ENCODE results near the gene CLPTM1.

The CLPTM1 gene

DNA sequence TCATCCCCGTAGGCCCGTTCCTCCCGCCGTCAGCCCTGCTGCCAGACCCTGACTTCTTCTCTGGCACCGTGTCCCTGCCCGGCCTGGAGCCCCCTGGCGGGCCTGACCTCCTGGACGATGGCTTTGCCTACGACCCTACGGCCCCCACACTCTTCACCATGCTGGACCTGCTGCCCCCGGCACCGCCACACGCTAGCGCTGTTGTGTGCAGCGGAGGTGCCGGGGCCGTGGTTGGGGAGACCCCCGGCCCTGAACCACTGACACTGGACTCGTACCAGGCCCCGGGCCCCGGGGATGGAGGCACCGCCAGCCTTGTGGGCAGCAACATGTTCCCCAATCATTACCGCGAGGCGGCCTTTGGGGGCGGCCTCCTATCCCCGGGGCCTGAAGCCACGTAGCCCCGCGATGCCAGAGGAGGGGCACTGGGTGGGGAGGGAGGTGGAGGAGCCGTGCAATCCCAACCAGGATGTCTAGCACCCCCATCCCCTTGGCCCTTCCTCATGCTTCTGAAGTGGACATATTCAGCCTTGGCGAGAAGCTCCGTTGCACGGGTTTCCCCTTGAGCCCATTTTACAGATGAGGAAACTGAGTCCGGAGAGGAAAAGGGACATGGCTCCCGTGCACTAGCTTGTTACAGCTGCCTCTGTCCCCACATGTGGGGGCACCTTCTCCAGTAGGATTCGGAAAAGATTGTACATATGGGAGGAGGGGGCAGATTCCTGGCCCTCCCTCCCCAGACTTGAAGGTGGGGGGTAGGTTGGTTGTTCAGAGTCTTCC lies 82.4 kb downstream of the CLPTM1 start:
- Histone ChIP-seq H3K9ac (ENCODE audit: low read depth, low read length) (no peak overlapping the region), H3K4me1 (ENCODE audit: insufficient read depth, low read length) (peaks cover 36% of the 10 kb centered on the region), H3K79me2 (ENCODE audit: insufficient read depth, low read length) (peaks cover 37% of the 10 kb centered on the region), H3K4me2 (ENCODE audit: insufficient read depth, low read length) (no peak overlapping the region), H3K4me3 (ENCODE audit: low read depth in 1 of 2, low read length in 2 of 2) (no peak overlapping the region), H4K20me1 (ENCODE audit: insufficient read depth, low read length) (peaks cover 30% of the 10 kb centered on the region), H3K27ac (ENCODE audit: low read length) (no peak overlapping the region), H3K27me3 (ENCODE audit: insufficient read depth, low read length, poor library complexity) (no peaks in the 10 kb centered on the region), H3K9me3 (ENCODE audit: insufficient read depth, low read length, severe bottlenecking) (no peaks in the 10 kb centered on the region), H2AFZ (ENCODE audit: low read depth, low read length) (no peak overlapping the region), H3K36me3 (ENCODE audit: insufficient read depth, low read length) (peaks cover 31% of the 10 kb centered on the region)
- ATAC-seq (ENCODE audit: insufficient read depth, low read depth) (no peak), DNase-seq (no peak)
- TF ChIP-seq, protein P1, sequence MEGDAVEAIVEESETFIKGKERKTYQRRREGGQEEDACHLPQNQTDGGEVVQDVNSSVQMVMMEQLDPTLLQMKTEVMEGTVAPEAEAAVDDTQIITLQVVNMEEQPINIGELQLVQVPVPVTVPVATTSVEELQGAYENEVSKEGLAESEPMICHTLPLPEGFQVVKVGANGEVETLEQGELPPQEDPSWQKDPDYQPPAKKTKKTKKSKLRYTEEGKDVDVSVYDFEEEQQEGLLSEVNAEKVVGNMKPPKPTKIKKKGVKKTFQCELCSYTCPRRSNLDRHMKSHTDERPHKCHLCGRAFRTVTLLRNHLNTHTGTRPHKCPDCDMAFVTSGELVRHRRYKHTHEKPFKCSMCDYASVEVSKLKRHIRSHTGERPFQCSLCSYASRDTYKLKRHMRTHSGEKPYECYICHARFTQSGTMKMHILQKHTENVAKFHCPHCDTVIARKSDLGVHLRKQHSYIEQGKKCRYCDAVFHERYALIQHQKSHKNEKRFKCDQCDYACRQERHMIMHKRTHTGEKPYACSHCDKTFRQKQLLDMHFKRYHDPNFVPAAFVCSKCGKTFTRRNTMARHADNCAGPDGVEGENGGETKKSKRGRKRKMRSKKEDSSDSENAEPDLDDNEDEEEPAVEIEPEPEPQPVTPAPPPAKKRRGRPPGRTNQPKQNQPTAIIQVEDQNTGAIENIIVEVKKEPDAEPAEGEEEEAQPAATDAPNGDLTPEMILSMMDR (IDR thresholded peaks at IDR 0.05; ENCODE audit: borderline replicate concordance, extremely low read depth, low read length, poor library complexity, severe bottlenecking), result no peak
- no peak for TF ChIP-seq EZH2 (IDR thresholded peaks at IDR 0.05; ENCODE audit: borderline replicate concordance, low read depth, low read length, severe bottlenecking)

DNA sequence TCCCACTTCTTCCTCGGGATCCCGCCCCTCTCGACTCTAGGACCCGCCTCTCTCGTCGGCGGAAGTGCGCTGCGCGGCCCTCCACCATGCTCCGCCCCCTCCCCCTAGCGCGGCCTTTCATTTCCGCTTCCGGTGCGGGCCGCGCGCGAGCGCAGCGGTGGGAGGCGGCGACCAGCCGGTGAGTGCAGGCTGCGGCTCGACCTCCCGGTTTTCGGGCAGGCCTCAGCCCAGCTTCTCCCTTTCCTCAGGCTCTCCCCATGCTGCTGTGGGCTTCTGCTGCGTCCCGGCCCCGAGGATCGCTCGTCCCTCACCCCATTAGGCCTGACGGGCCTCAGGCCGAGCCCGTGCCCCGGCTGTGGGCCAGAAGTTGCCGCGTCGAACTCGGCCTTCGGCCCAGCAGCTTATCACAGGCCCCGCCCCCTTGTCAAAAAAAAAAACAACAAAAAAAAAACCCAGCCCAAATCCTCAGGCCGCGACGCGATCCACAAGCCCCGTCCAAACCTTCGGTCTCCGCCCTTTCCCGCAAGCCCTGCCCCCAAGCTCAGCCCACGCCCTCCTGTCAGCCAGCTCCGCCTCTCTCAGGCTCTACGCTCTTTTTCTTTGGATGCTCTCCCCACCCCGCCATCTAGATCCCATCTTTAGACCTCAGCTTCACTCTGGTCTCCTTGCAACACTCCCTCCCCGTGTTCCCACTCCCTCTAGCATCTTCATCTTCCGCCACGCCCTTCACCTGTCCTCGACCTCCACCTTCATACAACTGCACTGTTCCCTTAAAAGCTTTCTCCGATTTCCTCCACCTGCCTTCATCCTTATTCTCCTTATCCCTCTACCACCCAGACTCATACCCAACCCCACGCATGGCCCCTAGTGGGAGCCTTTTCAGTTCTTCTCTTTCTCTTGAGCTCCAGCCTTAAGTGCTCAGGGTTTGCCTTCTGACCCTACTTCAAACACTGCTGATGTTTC lies 84.0 kb downstream of the CLPTM1 start, which contains the start of gene CLASRP:
Gene CLASRP (plus strand): TSS at position 115 of the 963 bp plus-strand sequence. CDS start 1,168 bp downstream, outside the sequence.
- Histone ChIP-seq H3K4me3 (ENCODE audit: low read depth in 1 of 2, low read length in 2 of 2) (peak within 1 kb of the TSS; percentile 70 to 77), H3K79me2 (ENCODE audit: insufficient read depth, low read length) (peaks cover 51% of the 10 kb centered on the region), H3K36me3 (ENCODE audit: insufficient read depth, low read length) (peaks cover 47% of the 10 kb centered on the region), H3K27me3 (ENCODE audit: insufficient read depth, low read length, poor library complexity) (no peaks in the 10 kb centered on the region), H4K20me1 (ENCODE audit: insufficient read depth, low read length) (peaks cover 40% of the 10 kb centered on the region), H3K27ac (ENCODE audit: low read length) (peak within 1 kb of the TSS; percentile 98), H3K9ac (ENCODE audit: low read depth, low read length) (peak within 1 kb of the TSS; percentile 98), H2AFZ (ENCODE audit: low read depth, low read length) (peak within 1 kb of the TSS; percentile 96), H3K4me1 (ENCODE audit: insufficient read depth, low read length) (peaks cover 38% of the 10 kb centered on the region), H3K9me3 (ENCODE audit: insufficient read depth, low read length, severe bottlenecking) (no peaks in the 10 kb centered on the region), H3K4me2 (ENCODE audit: insufficient read depth, low read length) (peak within 1 kb of the TSS; percentile 90)
- TF ChIP-seq, protein P1 (IDR thresholded peaks at IDR 0.05; ENCODE audit: borderline replicate concordance, extremely low read depth, low read length, poor library complexity, severe bottlenecking), result peak; percentile 16
- TF ChIP-seq EZH2 (IDR thresholded peaks at IDR 0.05; ENCODE audit: borderline replicate concordance, low read depth, low read length, severe bottlenecking), result no peak
- ATAC-seq (ENCODE audit: insufficient read depth, low read depth) (peak; percentile 95), DNase-seq (peak; percentile 90)

DNA sequence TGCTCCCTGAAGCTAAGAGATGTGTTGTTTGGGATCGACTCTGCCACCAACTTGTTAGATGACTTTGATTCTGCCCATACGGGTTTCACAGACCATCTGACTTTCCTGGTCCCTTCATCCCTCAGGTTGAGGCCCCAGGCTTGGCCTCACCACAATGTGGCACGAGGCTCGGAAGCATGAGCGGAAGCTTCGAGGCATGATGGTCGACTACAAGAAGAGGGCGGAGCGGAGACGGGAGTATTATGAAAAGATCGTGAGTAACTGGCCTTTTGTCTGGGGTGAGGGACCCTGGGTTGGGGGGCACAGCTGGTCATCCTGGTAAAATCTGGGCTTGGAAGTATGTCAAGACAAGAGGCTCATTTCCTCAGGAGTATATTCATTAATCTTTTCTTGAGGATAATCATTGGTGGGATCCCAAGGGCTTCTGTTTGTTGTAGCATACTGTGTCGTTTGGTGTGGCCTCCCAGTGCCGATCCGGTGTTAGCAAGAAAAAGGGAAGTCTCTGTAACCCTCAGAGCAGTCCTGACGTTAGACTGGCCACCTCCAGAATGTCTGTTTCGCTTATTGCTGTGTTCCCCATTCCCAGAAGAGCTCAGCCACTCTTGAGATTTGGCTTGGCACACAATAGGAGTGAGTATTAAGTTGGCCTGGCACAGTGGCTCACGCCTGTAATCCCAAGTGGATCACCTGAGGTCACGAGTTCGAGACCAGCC lies 85.0 kb downstream of the CLPTM1 start:
- Histone ChIP-seq H3K9me3 (ENCODE audit: insufficient read depth, low read length, severe bottlenecking) (no peaks in the 10 kb centered on the region), H3K4me1 (ENCODE audit: insufficient read depth, low read length) (peaks cover 38% of the 10 kb centered on the region), H3K27me3 (ENCODE audit: insufficient read depth, low read length, poor library complexity) (no peaks in the 10 kb centered on the region), H2AFZ (ENCODE audit: low read depth, low read length) (no peak overlapping the region), H4K20me1 (ENCODE audit: insufficient read depth, low read length) (peaks cover 50% of the 10 kb centered on the region), H3K4me2 (ENCODE audit: insufficient read depth, low read length) (peak overlapping the region; percentile 90), H3K79me2 (ENCODE audit: insufficient read depth, low read length) (peaks cover 61% of the 10 kb centered on the region), H3K36me3 (ENCODE audit: insufficient read depth, low read length) (peaks cover 57% of the 10 kb centered on the region), H3K9ac (ENCODE audit: low read depth, low read length) (peak overlapping the region; percentile 98), H3K4me3 (ENCODE audit: low read depth in 1 of 2, low read length in 2 of 2) (peak overlapping the region; percentile 70 to 77), H3K27ac (ENCODE audit: low read length) (peak overlapping the region; percentile 98; the same call in 1 of the 2 replicates)
- ATAC-seq (ENCODE audit: insufficient read depth, low read depth) (no peak), DNase-seq (no peak)
- TF ChIP-seq EZH2 (IDR thresholded peaks at IDR 0.05; ENCODE audit: borderline replicate concordance, low read depth, low read length, severe bottlenecking), result no peak
- TF ChIP-seq, protein P1 (IDR thresholded peaks at IDR 0.05; ENCODE audit: borderline replicate concordance, extremely low read depth, low read length, poor library complexity, severe bottlenecking), result no peak

Data from DND-41 (cell line).